ENCODE measurements around the gene ZNF738.

- no peak for TF ChIP-seq TAF1 (IDR thresholded peaks at IDR 0.05; ENCODE audit: borderline replicate concordance, insufficient read depth, low read length)
- no peak for TF ChIP-seq POLR2AphosphoS5 (IDR thresholded peaks at IDR 0.05; ENCODE audit: low read depth, low read length)
- no peak for TF ChIP-seq REST (IDR thresholded peaks at IDR 0.05; ENCODE audit: insufficient read depth in 1 of 2, low read depth in 2 of 2, low read length in 2 of 2)
Measured at GRCh38 chr19:21322528-21322927, 36.3 kb upstream of the ZNF738 start.
